GM21576 (cell line): Measurements from ENCODE around the gene HS3ST5.
"Not testable (repeated sequence)": the region's sequence is repeated elsewhere in the genome, so short reads cannot be mapped to it uniquely, and the experiment has no call there.

Experiments
- ATAC-seq: cut with Tn5 transposase; IDR thresholded peaks from one replicate; pipeline ENCODE4 v1.9.1; 2021; ENCODE audit warnings: mild to moderate bottlenecking, moderate library complexity; ENCODE audit not compliant: unreplicated experiment

Gene HS3ST5

DNA sequence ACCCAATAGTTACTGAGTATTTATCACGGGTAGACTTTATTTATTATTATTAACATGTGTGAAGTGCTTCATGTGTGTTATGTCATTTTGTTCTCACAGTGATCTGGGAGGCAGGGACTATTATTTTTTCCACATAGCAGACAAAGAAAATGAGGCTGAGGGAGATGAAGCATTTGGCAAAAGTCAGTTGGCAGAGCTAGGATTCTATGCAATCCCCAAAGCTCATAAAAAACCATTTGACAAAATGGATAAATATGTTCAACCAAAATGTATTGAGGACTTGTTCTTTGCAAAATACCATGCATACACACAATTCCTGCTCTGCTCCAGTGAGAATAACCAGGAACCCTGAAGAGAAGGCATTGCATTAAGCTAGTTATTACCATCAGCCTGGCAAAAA is 184.4 kb downstream of the HS3ST5 start:
- no peak for ATAC-seq

DNA sequence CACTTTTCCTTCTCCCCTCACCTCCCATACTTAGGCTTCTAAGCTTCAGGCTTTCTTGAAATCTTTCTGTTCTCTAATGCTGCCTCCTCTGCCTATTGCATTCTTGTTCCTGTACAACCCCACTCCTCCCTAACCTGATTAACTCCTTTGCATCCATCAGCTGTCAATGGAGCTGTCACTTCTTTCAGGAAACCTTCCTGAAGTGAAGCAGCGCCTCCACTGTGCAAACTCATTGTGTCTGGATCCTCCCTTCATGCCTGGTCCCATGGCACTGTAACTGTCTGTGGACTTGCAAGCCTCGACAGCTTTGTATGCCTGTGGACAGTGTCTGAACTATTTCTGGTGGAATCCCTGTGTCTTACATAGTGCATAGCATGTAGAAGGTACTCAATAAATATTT is 185.0 kb downstream of the HS3ST5 start:
- ATAC-seq, result no peak

DNA sequence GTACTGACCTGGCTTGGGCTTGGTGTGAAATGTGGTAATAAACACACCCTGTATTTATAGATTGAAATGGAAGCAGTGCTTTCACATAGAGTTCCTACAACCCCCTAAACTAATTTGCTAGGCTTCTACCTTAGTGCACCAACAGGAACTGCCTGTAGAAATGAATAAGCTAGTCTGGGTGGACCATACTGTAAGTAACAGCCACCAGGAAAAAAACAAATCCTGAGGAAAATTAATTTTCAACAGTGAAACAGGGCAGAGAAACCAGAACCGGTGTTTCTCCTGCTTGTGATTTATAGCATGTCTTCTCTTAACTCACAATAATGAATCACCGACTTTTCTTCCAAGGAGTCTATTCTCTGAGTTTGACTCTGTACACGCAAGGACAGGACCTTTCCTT is 187.1 kb downstream of the HS3ST5 start:
- ATAC-seq, result no peak

DNA sequence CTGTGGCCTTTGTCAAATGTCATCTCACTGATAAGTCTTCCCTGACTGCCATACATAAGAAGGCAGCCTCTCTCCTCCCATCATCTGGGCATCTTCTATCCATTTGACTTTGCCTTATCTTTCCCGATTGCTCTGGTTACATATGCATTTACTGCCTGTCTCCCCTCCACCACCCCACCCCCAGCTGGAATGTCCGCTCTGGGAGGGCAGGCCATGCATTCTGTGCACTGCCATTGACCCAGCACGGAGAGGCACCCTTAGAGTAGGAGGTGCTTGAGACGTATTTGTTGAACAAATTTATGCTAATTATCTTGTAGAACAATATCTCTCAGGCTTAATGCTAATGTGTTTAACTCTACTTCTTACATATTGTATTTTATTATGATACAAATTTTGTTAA is 188.0 kb downstream of the HS3ST5 start:
- ATAC-seq, result no peak

DNA sequence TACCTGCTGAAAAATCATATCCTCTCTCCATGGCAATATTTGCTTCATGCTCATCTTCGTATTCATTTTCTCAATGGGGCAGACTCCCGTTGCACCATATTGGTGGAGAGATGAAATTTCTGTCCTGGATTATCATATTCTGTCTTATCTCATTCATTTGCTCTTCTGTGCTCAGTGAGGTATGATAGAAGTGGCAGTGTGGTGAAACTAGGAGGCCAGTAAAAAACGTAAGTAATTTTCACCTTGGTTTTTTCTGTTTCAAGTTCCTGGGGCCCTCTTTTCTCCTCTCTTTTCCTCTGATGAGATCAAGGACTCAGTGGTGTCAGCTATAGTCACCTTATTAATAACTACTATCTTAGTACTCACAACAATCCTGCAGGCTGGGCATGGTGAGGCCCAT is 189.4 kb downstream of the HS3ST5 start:
- ATAC-seq, result no peak

DNA sequence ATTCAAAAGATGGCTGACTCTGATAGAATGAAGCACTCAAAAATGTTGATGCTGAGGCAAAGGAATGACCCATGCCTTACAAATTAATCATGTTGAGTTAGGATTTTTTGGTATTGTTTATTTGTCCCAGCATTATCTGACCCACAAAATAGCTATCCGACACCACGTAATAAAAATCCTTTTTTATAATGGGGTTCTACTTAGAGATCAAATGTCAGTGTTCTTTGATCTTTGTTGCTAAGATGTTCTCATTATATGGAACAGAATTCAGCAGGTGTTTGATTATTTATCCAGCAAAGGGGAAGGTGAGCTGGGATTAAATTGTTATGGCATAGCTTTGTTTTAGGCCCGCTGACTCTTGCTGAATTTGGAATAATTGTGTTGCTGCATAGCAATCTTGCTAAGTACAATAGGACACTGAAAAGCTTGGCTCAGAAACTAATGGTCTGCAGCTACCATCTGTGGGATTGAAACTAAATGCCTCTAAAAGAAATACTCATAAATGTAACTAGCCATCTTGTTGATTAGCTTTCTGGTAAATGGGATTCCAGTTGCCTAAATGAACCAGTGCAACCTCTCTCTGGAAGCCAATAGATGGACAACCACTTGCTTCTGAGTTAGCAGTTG is 191.6 kb downstream of the HS3ST5 start:
- no peak for ATAC-seq

DNA sequence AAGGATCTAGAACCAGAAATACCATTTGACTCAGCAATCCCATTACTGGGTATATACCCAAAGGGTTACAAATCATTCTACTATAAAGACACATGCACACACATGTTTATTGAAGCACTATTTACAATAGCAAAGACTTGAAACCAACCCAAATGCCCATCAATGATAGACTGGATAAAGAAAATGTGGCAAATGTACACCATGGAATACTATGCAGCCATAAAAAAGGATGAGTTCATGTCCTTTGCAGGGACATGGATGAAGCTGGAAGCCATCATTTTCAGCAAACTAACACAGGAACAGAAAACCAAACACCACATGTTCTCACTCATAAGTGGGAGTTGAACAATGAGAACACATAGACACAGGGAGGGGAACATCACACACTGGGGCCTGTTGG is 193.6 kb downstream of the HS3ST5 start:
- ATAC-seq, result not testable (repeated sequence)

GRCh38 chr6:114144887-114145851 is 197.7 kb downstream of the HS3ST5 start:
- ATAC-seq, result no peak

DNA sequence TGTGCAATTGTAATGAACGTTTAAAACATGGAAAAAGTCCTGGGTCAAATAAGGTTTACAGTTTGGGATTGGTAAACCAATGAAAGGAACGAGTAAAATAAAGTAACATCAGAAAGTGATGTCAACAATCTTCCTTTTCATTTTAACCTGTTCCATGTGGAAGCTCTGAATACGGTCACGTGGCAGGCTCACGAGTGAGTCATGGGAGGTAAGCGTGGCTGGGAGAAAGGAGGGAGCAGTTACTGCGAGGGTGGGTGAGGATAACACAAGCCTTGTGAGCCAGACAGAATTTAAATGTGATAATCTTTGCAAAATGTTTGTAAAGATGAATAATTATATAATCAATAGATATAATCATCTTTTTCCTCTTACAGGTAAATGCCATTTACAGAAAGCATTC is 200.6 kb downstream of the HS3ST5 start:
- no peak for ATAC-seq

- no peak for ATAC-seq
Measured at GRCh38 chr6:114140416-114140815, 202.4 kb downstream of the HS3ST5 start.

DNA sequence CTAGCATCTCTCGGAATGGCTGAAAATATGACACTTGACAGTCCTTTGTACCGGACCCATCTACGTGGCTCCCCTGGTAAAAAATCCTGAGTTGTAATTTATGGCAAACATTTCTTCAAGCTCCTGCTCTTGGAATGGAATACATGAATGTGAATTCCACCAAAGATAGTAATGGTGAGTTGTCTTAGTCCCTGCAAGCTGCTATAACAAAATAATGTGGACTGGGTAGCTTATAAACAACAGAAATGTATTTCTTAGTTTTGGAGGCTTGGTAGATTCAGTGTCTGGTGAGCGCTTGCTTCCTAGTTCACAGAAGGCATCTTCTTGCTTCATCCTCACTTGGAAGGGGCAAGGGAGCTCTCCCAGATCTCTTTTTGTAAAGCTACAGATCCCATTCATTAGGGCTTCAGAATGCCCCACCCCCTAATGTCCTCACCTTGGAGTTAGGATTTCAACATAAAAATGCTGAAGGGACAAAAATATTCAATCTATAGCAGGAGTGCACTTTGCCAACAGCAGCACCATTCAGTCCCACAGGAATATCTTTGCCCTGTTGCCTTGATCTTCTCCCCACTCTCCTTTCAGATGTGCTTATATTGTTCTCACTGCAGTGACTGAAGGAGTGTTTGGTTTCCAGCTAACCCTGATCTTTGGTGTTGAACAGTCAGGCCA is 204.1 kb downstream of the HS3ST5 start:
- no peak for ATAC-seq

- no peak for ATAC-seq
Measured at GRCh38 chr6:114135363-114135971, 207.4 kb downstream of the HS3ST5 start.

GRCh38 chr6:114133816-114134215 is 209.0 kb downstream of the HS3ST5 start:
- ATAC-seq, result no peak

DNA sequence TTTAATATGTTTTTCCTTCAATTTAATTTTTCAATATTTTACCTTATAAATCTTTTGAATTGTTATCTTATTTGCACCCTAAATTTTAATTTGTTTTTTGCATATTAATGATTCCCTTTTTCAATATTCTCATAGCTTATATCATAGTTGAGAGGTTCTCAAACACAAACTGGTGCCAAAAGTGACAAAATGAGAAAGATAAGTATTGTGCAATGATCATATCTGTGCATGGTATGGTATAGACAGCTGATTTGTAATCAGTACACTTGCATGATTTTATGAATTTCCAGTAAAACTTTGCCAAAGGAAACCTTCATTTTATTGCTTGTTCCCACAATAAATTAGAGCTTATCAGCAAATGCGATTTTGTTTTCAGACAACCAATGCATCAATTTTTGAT is 210.9 kb downstream of the HS3ST5 start:
- ATAC-seq, result no peak

GRCh38 chr6:114125576-114125975 is 217.2 kb downstream of the HS3ST5 start:
- no peak for ATAC-seq

DNA sequence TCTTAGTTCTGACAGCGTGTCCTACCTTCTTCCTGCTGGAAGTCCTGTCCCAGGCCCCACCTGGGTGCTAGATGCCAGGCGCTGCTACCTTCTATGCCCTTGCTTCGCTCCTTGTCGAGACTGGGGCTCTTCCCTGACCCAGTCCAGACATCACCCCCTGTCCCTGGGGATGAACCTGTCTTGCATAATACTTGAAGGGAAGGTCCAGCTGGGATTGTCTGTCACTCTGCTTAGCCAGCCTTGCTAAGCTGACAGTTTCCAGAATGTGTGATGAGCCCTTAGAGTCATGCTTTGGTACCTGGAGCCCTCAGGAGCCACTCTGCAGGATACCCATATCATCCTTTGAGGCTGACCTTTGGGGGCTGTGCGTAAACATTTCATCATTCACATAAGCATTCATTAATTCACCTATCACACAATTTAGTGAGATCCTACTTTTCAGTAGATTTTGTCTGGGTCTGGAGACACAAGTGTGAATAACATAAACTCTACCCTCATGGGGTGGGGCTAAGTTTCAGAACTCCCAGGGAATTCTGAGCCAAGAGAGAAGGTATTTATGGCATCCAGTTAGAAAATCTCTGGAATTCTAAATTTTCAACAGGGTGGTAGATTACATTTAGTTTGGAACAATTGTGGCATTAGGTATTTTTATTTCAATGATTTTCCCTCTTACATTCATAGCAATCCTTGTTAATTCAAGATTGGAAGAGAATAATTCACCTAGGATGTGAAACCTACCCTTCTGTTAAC is 220.7 kb downstream of the HS3ST5 start:
- no peak for ATAC-seq

DNA sequence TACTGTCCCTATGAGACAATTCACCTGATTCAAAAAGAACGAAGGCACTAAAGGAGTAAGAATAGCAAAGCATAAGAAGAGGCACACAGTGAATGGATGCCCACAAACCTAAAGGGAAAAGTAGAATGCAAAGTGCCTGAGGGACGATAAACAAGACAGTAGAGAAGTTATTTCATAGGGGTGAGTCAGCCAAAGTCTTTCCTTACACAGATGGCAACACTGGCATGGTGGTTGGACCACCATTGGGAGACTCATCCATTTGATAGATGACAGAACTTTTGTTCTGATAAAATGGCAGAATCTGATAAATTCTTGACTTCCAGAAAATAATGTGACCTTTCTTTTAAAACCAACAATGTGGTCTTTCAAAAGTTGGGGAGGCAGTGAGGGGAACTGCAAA is 223.8 kb downstream of the HS3ST5 start:
- ATAC-seq, result no peak

DNA sequence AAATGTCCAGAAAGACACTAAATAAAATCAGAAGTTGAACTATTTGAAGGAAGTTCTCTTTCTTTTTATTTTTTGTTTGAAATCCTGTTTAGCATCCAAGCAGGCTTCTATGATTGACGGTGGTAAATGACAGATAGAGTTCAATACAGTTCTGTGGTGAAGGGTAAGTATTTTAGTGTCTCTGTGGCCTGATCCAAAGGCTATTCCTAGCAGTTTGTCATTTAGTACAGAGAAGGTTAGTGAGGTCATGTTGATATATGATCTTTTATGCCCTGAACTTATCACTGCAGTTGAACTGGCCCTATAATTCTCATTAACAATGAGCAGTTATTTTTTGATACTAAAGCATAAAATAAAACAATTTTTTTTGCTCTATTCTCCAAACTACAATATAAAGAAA is 227.2 kb downstream of the HS3ST5 start:
- ATAC-seq, result no peak

DNA sequence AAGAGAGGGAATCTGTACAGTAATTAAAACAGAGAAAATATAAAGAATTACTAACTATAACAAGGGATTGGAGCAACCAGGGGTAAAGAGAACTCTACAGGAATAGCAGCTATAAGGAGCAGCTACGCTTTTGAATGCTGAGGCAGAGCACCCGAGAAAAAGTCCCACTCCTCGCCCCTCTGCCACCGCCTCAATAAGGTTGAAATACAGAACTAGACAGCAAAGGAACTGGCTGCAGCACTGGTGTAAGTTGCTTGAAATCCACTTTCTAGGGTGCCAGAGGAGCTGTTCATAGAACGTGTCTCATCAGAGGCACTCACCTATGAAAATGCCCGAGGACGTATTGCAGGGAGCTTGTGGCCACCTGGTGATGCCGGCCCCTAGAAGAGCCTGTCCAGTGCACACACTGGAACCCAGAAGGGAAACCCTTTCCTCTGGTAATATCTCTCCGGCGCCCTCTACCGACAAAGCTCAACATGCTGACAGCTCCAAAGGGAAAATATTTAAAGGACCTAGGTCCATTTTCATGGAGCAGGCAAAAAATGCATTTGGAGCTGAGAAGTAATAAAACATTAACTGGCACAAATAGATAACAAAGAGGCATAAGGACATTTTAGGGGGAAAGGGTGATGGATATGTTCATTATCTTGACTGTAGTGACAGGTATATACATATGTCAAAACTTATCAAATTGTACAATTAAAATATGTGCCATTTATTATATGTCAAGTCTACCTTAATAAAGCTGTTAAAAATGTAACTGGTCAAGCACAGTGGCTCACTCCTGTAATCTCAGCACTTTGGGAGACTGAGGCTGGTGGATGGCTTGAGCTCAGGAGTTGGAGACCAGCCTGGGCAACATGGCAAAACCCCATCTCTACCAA is 234.5 kb downstream of the HS3ST5 start:
- peak; percentile 67 for ATAC-seq

DNA sequence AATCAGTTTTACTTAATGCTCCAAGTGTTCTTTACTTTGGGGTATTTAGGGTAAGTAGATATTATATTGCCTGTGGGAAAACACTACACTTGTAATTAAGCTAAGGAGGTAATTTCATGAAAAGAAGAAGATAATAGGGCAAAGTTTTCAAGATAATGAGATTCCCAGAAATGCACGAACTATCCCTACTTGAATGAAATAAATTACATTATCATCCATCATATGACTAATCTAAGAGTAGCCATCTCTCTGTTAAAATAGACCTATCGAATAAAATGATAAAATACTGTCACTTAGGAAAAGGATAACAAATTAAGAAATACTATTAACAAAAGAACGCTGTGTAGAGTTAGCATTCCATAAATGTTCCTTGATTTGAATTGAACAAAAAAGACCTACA is 236.8 kb downstream of the HS3ST5 start:
- ATAC-seq, result no peak
